ENCODE results near the gene FBLN5. TPM values are rescaled to one million over a fixed set of nuclear protein-coding genes. Genes with fewer than 3 reads are reported as not detected.
"Not testable (repeated sequence)": the region's sequence is repeated elsewhere in the genome, so short reads cannot be mapped to it uniquely, and the experiment has no call there.

FBLN5 gene
- total RNA-seq, 1 donor from 2014 or later = 1.6 TPM

DNA sequence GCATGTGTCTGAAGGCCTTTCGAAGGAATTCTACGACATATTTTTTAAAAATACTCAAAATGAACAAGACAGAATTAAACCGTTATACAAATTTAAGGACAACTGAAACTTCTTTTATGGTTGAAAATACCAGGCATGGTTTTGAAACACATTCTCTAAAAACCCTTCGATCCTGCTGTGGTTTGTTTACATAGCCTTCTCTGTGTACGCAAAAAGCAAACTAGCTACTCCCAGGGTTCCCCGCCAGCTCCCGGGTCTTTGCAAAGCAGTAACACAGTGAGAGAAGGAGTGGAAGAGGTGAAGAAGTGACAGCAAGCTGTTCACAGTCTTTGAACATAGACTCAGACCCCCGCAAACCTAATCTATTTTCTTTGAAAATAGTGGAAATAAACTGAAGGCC lies 77.9 kb downstream of the FBLN5 start:
- no peak for FAIRE-seq
- no peak for DNase-seq (ENCODE audit: low spot score in 2 of 2)

DNA sequence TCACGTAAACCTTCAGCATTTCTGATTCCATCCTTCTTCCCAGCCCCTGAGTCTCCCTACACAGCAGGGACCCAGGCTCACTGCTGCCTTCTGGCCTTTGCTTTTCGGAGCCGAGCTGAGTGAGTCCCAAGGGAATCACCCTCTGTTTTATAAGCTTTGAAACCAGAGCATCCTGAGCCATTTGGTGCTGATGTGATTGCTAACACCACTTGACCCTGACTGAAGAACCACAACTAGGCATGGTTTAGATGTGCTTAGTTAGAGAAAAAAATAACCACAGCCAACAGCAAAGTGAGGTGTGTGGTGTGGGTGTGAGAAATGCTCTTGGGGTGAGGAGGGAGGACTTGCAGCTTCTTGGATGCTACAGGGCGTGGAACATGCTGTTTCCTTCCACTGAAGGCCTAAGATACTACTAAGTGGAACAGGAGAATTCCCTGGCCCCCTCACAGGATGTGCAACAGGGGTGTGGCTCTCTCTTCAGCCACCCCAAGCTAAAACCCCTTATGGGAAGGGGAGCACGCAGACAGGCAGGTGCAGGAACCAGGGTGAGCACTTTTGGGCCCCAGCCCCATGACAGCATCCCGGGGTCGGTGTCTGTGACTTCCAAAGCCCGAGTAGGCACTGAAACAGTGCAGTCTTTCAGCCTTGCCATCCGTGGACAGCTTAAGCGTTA lies 80.0 kb downstream of the FBLN5 start, which contains the start of gene TC2N:
Gene TC2N, minus strand, starts transcription at position 221 of the 673 bp plus-strand sequence. CDS start 53,767 bp downstream, outside the sequence.
- DNase-seq (ENCODE audit: low spot score in 2 of 2) = no peak
- no peak for FAIRE-seq

- FAIRE-seq (no peak), DNase-seq (ENCODE audit: low spot score in 2 of 2) (no peak)
These were observed 80.8 kb downstream of the FBLN5 start for GRCh38 chr14:91866511-91867295.

GRCh38 chr14:91866061-91866460 lies 81.4 kb downstream of the FBLN5 start:
- DNase-seq (ENCODE audit: low spot score in 2 of 2) (no peak), FAIRE-seq (no peak)

- DNase-seq (ENCODE audit: low spot score in 2 of 2) (no peak), FAIRE-seq (no peak)
These were observed 85.1 kb downstream of the FBLN5 start for GRCh38 chr14:91862417-91862816.

- DNase-seq (ENCODE audit: low spot score in 2 of 2) = no peak
- FAIRE-seq = no peak
These were observed 86.4 kb downstream of the FBLN5 start for GRCh38 chr14:91861091-91861490.

DNA sequence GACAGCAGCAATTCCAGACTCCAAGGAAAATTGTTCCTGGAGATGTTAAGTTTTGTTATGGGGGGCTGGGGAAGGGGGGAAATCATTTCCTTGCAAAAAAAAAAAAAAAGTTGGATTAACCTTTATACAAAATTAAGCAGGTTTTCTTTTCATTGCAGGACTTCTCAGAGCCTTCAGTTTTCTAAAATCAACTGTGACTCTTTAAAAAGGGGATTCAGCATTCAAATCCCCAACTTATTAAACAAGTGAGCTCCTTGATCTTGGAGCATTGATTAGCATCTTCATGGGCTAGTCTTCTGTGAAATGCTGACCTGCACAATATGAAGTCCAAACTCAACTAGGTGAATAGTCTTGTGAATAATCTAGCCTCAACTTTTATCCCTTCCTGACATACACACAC lies 87.3 kb downstream of the FBLN5 start:
- DNase-seq (ENCODE audit: low spot score in 2 of 2) (no peak), FAIRE-seq (no peak)

GRCh38 chr14:91858536-91859275 lies 88.8 kb downstream of the FBLN5 start:
- FAIRE-seq (no peak), DNase-seq (ENCODE audit: low spot score in 2 of 2) (no peak)

GRCh38 chr14:91857614-91858013 lies 89.9 kb downstream of the FBLN5 start:
- no peak for DNase-seq (ENCODE audit: low spot score in 2 of 2)
- no peak for FAIRE-seq

- FAIRE-seq (no peak), DNase-seq (ENCODE audit: low spot score in 2 of 2) (no peak)
These were observed 93.1 kb downstream of the FBLN5 start for GRCh38 chr14:91854327-91854934.

DNA sequence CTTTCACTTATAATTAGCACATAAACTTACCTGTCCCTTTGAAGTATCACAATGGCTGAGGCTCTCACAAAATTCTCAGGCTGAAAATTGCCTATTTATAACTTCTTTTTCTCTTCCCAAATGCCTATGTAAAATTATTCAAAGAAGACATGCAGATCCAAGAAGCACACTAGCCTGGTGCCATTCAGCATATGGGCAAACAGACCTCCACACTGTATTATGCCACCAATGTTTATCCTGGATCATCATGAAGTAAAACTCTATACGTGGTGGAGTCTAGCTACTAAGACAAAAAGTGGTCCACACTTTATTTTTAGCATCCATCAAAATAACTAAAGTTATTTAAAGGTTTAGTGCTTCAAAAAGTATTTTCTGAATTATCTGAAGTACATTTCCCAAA lies 95.9 kb downstream of the FBLN5 start:
- DNase-seq (ENCODE audit: low spot score in 2 of 2) (no peak), FAIRE-seq (no peak)

- no peak for FAIRE-seq
- no peak for DNase-seq (ENCODE audit: low spot score in 2 of 2)
These were observed 98.9 kb downstream of the FBLN5 start for GRCh38 chr14:91848504-91849001.

- FAIRE-seq = no peak
- DNase-seq (ENCODE audit: low spot score in 2 of 2) = no peak
These were observed 99.8 kb downstream of the FBLN5 start for GRCh38 chr14:91847693-91848092.

- no peak for FAIRE-seq
- DNase-seq (ENCODE audit: low spot score in 2 of 2) = no peak
These were observed 101.8 kb downstream of the FBLN5 start for GRCh38 chr14:91845652-91846051.

DNA sequence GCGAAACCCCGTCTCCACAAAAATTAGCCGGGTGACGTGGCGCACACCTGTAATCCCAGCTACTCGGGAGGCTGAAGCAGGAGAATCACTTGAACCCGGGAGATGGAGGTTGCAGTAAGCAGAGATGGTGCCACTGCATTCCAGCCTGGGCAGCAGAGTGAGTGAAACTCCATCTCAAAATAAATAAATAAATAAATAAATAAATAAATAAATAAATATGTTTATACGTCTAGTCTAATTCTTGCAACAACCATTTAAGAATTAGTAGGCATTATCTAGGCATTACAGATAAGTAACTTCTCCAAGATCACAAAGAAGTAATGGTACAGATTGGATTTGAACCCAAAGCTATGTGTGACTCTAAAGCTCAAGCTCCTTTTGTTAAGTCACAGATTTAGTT lies 102.4 kb downstream of the FBLN5 start:
- not testable (repeated sequence) for DNase-seq (ENCODE audit: low spot score in 2 of 2); FAIRE-seq

DNA sequence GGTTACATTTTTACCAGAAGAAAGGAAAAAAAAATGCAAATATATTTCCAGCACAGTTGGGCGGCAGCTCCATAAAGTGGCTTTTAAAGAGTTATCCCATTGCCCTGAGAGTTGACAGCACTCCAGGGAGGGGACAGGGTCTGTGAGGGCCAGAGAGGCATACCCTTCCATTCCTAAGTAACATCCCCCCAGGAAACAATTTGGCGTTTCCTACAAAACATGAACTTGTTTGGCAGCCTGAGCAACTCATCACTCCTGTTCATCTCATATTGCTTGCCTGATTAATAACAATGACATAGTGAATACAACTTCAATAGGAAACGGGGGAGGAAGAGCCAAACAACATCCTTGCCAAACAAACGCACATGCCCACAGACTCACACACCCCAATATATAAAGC lies 103.5 kb downstream of the FBLN5 start:
- FAIRE-seq (no peak), DNase-seq (ENCODE audit: low spot score in 2 of 2) (no peak)

- DNase-seq (ENCODE audit: low spot score in 2 of 2) (no peak), FAIRE-seq (no peak)
These were observed 104.1 kb downstream of the FBLN5 start for GRCh38 chr14:91843437-91843836.

- DNase-seq (ENCODE audit: low spot score in 2 of 2) (no peak), FAIRE-seq (no peak)
These were observed 106.4 kb downstream of the FBLN5 start for GRCh38 chr14:91841065-91841464.

DNA sequence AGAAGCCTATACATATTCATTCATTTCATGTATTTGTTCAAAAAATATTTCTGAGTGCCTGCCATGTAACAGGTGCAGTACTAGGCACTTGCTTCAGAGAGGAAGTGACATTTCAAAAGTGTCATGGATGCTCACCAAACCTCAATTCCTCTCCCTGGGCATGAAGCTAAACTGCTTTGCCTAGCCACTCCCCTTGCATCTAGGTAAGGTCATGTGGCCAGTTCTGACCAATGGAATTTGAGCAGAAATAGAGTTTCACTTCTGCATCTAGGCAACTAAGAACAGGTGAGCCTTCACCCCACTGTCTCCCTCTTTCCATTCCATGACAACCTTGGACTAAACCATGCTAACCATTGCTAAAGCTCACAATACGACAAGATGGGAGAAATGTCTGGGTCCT lies 107.7 kb downstream of the FBLN5 start:
- no peak for FAIRE-seq
- DNase-seq (ENCODE audit: low spot score in 2 of 2) = no peak

- FAIRE-seq (no peak), DNase-seq (ENCODE audit: low spot score in 2 of 2) (no peak)
These were observed 110.4 kb downstream of the FBLN5 start for GRCh38 chr14:91837076-91837475.

All from frontal cortex (tissue), 4 donors.